ENCODE results near the gene HNMT.

Gene HNMT

DNA sequence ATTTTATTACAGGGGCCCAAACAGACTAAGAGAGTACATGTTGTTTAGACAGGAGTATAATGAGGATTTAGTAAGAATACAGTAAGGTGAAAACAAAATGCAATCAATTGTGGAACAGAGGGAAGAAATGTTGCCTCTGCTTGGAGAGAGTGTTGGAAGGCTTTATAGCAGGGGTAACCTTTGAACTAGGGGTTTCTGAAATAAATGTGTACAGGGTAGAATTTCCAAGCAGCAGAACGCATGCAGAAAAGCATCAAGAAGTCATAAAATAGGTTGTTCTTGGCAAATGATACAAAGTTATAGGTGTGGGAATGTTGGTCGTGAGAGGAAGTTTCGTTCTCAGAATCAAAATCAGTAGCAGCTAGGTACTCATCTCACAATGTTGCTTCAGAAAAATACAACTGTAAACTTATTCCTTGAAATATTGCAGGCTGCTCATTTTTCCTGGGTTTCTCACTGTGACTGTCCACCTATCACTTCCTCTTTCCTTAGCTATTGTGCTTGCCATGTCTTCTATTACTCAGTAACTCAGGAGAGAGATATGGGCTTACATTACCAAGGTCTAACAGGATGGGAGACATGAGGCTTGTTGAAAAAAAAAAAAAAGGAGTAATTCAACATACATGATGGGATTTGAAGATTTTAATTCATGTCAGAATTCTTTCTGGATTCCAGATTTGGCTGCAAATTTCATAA, 17.1 kb upstream of the HNMT start:
- no peak overlapping the region for H3K27ac ChIP-seq
- TF ChIP-seq, protein P1, sequence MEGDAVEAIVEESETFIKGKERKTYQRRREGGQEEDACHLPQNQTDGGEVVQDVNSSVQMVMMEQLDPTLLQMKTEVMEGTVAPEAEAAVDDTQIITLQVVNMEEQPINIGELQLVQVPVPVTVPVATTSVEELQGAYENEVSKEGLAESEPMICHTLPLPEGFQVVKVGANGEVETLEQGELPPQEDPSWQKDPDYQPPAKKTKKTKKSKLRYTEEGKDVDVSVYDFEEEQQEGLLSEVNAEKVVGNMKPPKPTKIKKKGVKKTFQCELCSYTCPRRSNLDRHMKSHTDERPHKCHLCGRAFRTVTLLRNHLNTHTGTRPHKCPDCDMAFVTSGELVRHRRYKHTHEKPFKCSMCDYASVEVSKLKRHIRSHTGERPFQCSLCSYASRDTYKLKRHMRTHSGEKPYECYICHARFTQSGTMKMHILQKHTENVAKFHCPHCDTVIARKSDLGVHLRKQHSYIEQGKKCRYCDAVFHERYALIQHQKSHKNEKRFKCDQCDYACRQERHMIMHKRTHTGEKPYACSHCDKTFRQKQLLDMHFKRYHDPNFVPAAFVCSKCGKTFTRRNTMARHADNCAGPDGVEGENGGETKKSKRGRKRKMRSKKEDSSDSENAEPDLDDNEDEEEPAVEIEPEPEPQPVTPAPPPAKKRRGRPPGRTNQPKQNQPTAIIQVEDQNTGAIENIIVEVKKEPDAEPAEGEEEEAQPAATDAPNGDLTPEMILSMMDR (IDR thresholded peaks at IDR 0.05): no peak
- TF ChIP-seq ZFX (IDR thresholded peaks at IDR 0.05; ENCODE audit: borderline replicate concordance): no peak

DNA sequence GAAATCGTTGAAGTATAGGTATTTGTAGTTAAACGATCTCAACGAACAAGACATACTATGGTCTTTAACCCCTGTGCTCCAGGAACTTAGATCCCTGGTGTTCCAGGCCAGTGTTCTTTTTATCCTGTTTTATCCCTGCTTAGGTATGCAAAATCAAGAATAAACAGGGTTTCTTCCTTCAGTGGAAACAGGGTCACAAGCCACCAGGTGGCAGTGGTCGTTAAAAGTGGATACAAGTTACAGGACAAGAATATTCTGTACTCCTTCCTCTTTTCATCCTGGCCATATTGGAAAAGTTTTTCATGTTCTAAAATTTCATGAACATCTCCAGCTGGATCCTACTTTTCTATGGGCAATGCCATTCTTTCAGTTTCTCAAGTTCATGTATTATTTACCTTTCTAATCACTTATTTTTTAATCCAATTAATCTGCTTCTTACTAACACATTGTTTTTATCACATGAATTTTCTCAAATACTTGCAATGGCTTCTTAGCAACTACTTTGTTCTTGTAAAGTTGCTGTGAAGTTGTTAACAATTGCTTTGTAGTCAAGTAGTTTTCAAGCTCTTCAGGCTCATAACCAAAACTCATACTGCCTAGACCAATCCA, 16.4 kb upstream of the HNMT start:
- no peak overlapping the region for H3K27ac ChIP-seq
- no peak for TF ChIP-seq ZFX (IDR thresholded peaks at IDR 0.05; ENCODE audit: borderline replicate concordance)
- TF ChIP-seq, protein P1 (IDR thresholded peaks at IDR 0.05): peak; percentile 51

DNA sequence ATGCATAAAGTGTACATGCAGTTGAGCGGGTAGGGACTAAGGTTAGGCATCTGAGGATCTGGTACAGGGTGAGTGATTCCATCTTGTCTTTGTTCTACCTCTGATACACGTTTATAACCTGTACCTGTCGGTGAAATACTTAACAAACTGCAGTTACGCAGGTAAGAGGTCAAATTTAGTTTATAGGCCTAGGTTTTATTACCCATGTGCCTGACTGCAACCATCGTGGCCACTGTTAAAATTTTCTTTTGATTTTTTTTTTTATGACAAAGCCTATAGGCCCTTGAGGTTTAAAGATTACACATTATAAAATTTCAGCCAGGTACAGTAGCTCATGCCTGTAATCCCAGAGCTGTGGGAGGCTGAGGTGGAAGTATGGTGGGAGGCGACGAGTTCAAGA, 15.4 kb upstream of the HNMT start:
- TF ChIP-seq, protein P1 (IDR thresholded peaks at IDR 0.05): no peak
- TF ChIP-seq ZFX (IDR thresholded peaks at IDR 0.05; ENCODE audit: borderline replicate concordance): no peak
- no peak overlapping the region for H3K27ac ChIP-seq

DNA sequence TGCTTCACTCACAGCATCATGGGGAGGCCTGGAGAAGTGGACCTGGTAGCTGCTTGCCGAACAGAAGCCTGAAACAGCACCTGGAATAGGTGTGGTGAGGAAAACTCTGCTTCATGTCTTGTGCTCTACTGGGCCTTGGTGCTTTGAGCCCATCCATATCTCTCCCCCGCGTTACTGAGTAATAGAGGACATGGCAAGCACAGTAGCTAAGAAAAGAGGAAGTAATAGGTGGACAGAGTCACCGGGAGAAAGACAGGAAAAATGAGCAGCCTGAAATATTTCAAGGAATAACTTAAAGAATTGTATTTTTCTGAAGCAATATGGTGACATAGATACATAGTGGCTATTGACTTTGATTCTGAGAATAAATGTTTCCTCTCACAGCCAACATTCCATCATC, 14.0 kb upstream of the HNMT start:
- TF ChIP-seq, protein P1 (IDR thresholded peaks at IDR 0.05): no peak
- TF ChIP-seq ZFX (IDR thresholded peaks at IDR 0.05; ENCODE audit: borderline replicate concordance): no peak
- no peak overlapping the region for H3K27ac ChIP-seq

DNA sequence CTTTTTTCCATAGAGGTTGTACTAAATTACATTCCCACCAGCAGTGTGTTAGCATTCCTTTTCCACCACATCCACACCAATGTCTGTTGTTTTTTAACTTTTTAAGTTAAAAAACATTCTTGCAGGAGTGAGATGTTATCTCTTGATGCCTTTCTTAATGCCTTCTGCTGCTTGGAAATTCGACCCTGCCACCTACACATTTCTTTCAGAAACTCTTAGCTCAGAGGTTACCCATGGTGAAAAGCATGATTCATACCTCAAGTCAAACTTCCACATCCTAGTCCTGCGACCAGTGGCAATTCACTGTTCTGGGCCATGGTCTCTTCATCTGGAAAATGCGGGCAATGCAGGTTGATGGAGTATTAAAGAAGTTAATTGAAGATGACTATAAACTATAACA, 12.7 kb upstream of the HNMT start:
- H3K27ac ChIP-seq: no peak overlapping the region
- no peak for TF ChIP-seq ZFX (IDR thresholded peaks at IDR 0.05; ENCODE audit: borderline replicate concordance)
- TF ChIP-seq, protein P1 (IDR thresholded peaks at IDR 0.05): no peak

DNA sequence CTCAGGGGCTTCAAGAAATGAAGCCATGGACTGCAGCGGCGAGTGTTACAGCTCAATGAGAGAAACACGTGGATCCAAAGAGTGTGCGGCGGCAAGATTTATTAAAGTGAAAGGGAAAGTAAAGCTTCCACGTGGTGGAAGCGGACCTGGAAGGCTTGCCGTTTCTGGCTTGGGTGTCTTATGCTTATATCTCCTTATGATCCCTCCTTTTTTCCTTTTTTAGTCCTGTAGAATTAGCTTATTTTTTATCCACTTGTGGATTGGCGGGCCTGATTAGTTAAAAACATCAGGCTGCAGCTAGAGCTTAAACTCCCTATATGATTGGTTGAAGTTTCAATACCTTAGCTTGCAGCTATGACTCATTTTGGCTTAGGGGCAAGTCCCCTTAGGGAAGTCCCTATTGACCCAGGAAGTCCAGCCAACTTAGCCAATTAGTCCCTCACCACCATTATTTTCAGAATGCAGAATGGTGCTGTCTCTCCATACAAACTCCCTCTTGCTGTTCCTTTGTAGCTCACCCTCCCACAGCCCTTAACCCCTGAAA, 11.6 kb upstream of the HNMT start:
- TF ChIP-seq, protein P1 (IDR thresholded peaks at IDR 0.05): no peak
- no peak for TF ChIP-seq ZFX (IDR thresholded peaks at IDR 0.05; ENCODE audit: borderline replicate concordance)
- H3K27ac ChIP-seq: no peak overlapping the region

DNA sequence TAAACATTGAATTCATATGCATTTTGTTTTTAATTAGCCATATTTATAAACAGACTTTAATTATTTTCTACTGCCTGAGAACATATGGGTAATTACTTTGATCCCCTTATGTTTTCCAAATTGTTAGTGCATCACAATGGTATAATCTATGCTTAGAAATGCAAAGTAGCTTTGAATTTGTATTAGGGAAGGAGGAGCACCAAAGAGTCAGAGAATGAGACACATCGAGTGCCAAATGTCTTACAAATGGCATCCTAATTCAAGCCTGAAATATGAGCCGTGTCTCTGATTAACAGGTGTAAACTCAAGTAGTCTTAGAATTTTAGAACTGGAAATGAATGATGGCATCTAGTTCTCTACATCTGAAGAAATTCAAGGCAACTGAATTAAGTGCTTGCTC, 8.7 kb upstream of the HNMT start:
- H3K27ac ChIP-seq: no peak overlapping the region
- TF ChIP-seq, protein P1 (IDR thresholded peaks at IDR 0.05): no peak
- no peak for TF ChIP-seq ZFX (IDR thresholded peaks at IDR 0.05; ENCODE audit: borderline replicate concordance)

Data from 22Rv1 (cell line).